Right atrium auricular region (tissue), 2 donors: Measurements from ENCODE around the gene SLC34A1. TPM values are rescaled to one million over a fixed set of nuclear protein-coding genes. Genes with fewer than 3 reads are reported as not detected.

Source experiments
- DNase-seq: peaks from one replicate; pipeline ENCODE4 v3.0.0-alpha.2; 2019; ENCODE audit warnings: low spot score
- H3K27ac ChIP-seq, 2 donors: fragments of 200-600 bp; sonication (generic); 1 replicate in 1 of 2; 2 replicates in 1 of 2; pipeline ENCODE4 v1.5.1; 2016 to 2019
- H3K27me3 ChIP-seq, 2 donors: fragments of 200-600 bp; sonication (generic); one replicate each; pipeline versions ENCODE4 v1.5.1 to v1.6.0; 2017 to 2019
- H3K36me3 ChIP-seq: fragments of 200-600 bp; sonication (generic); one replicate; pipeline ENCODE4 v1.5.1; 2016
- H3K4me1 ChIP-seq, 2 donors: fragments of 200-600 bp; sonication (generic); one replicate each; pipeline versions ENCODE4 v1.5.1 to v1.6.0; 2017 to 2019
- H3K4me3 ChIP-seq, 2 donors: fragments of 200-600 bp; sonication (generic); 1 replicate in 1 of 2; 2 replicates in 1 of 2; pipeline ENCODE4 v1.5.1; 2017 to 2019; ENCODE audit warnings: mild to moderate bottlenecking in 1 of 2, moderate library complexity in 1 of 2
- H3K9me3 ChIP-seq, 2 donors: fragments of 200-600 bp; sonication (generic); one replicate each; pipeline ENCODE4 v1.5.1; 2019
- CTCF ChIP-seq, 2 donors: fragments of 200-600 bp; sonication (generic); IDR thresholded peaks; one replicate each; pipeline ENCODE4 v1.5.1; 2019; ENCODE audit warnings: antibody characterized with exemption in 2 of 2
- total RNA-seq, 2 donors: library from RNA; depleted of rRNA; stranded (reverse); fragments of >200 nt; gene quantifications; one replicate each; pipeline ENCODE4 v1.1.0, GENCODE V29; 2016

Gene SLC34A1
- total RNA-seq, 2 donors from 2014 or later = not detected

GRCh38 chr5:177353093-177353492, 31.1 kb upstream of the SLC34A1 start:
- H3K27ac ChIP-seq = no peak overlapping the region
- no peaks in the 10 kb centered on the region for H3K9me3 ChIP-seq
- peaks cover 0 to 29% of the 10 kb centered on the region in 2 donors for H3K4me1 ChIP-seq
- no peaks in the 10 kb centered on the region for H3K27me3 ChIP-seq
- TF ChIP-seq CTCF (IDR thresholded peaks at IDR 0.05) = no peak
- H3K36me3 ChIP-seq = no peaks in the 10 kb centered on the region
- no peak for DNase-seq
- no peak overlapping the region for H3K4me3 ChIP-seq

- H3K4me1 ChIP-seq = peaks cover 0 to 24% of the 10 kb centered on the region in 2 donors
- no peak overlapping the region for H3K4me3 ChIP-seq
- H3K9me3 ChIP-seq = no peaks in the 10 kb centered on the region
- no peak for DNase-seq
- H3K27ac ChIP-seq = no peak overlapping the region
- no peak for TF ChIP-seq CTCF (IDR thresholded peaks at IDR 0.05)
- no peaks in the 10 kb centered on the region for H3K36me3 ChIP-seq
- H3K27me3 ChIP-seq = no peaks in the 10 kb centered on the region
These were observed 30.0 kb upstream of the SLC34A1 start for GRCh38 chr5:177354256-177354655.

GRCh38 chr5:177354711-177355110, 29.5 kb upstream of the SLC34A1 start:
- H3K4me3 ChIP-seq = no peak overlapping the region
- TF ChIP-seq CTCF (IDR thresholded peaks at IDR 0.05) = no peak
- H3K36me3 ChIP-seq = no peaks in the 10 kb centered on the region
- H3K4me1 ChIP-seq = peaks cover 0 to 20% of the 10 kb centered on the region in 2 donors
- no peaks in the 10 kb centered on the region for H3K27me3 ChIP-seq
- no peak for DNase-seq
- no peak overlapping the region for H3K27ac ChIP-seq
- H3K9me3 ChIP-seq = no peaks in the 10 kb centered on the region

GRCh38 chr5:177355162-177355867, 28.9 kb upstream of the SLC34A1 start:
- no peaks in the 10 kb centered on the region for H3K27me3 ChIP-seq
- H3K27ac ChIP-seq = no peak overlapping the region
- no peak for DNase-seq
- peaks cover 0 to 14% of the 10 kb centered on the region in 2 donors for H3K4me1 ChIP-seq
- H3K36me3 ChIP-seq = no peaks in the 10 kb centered on the region
- no peaks in the 10 kb centered on the region for H3K9me3 ChIP-seq
- TF ChIP-seq CTCF (IDR thresholded peaks at IDR 0.05) = no peak
- H3K4me3 ChIP-seq = no peak overlapping the region

GRCh38 chr5:177355868-177356168, 28.4 kb upstream of the SLC34A1 start:
- no peak for TF ChIP-seq CTCF (IDR thresholded peaks at IDR 0.05)
- Histone ChIP-seq H3K27ac (no peak overlapping the region), H3K9me3 (no peaks in the 10 kb centered on the region), H3K4me1 (peaks cover 0 to 9% of the 10 kb centered on the region in 2 donors), H3K4me3 (no peak overlapping the region), H3K27me3 (no peaks in the 10 kb centered on the region), H3K36me3 (no peaks in the 10 kb centered on the region)
- DNase-seq = no peak

- Histone ChIP-seq H3K4me3 (no peak overlapping the region), H3K36me3 (no peaks in the 10 kb centered on the region), H3K4me1 (peaks cover 0 to 6% of the 10 kb centered on the region in 2 donors), H3K27ac (no peak overlapping the region), H3K27me3 (no peaks in the 10 kb centered on the region), H3K9me3 (no peaks in the 10 kb centered on the region)
- TF ChIP-seq CTCF (IDR thresholded peaks at IDR 0.05) = no peak
- DNase-seq = no peak
These were observed 27.5 kb upstream of the SLC34A1 start for GRCh38 chr5:177356746-177357145.
